HG02610 (cell line): Measurements from ENCODE around the gene PHF13.
"Not testable (repeated sequence)": the region's sequence is repeated elsewhere in the genome, so short reads cannot be mapped to it uniquely, and the experiment has no call there.

Experiments
- ATAC-seq: cut with Tn5 transposase; IDR thresholded peaks from one replicate; pipeline ENCODE4 v1.9.1; 2021; ENCODE audit warnings: mild to moderate bottlenecking, moderate library complexity; ENCODE audit not compliant: unreplicated experiment

Gene PHF13

GRCh38 chr1:6653436-6654290, 40.1 kb downstream of the PHF13 start:
- ATAC-seq: no peak

- no peak for ATAC-seq
Measured at GRCh38 chr1:6657138-6657537, 43.6 kb downstream of the PHF13 start.

GRCh38 chr1:6658359-6659060, 45.0 kb downstream of the PHF13 start:
- ATAC-seq: no peak

- ATAC-seq: no peak
Measured at GRCh38 chr1:6660415-6661049, 47.0 kb downstream of the PHF13 start.

DNA sequence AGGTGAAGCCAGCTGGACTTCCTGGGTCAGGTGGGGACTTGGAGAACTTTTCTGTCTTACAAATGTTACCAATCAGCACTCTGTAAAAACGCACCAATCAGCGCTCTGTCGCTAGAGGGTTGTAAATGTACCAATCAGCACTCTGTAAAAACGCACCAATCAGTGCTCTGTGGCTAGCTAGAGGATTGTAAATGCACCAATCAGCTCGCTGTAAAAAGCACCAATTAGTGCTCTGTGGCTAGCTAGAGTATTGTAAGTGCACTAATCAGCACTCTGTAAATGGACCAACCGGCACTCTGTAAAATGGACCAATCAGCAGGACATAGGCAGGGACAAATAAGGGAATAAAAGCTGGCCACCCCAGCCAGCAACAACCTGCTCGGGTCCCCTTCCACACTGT, 48.9 kb downstream of the PHF13 start:
- not testable (repeated sequence) for ATAC-seq

GRCh38 chr1:6666696-6667095, 53.2 kb downstream of the PHF13 start:
- no peak for ATAC-seq

GRCh38 chr1:6667139-6667538, 53.6 kb downstream of the PHF13 start:
- no peak for ATAC-seq

DNA sequence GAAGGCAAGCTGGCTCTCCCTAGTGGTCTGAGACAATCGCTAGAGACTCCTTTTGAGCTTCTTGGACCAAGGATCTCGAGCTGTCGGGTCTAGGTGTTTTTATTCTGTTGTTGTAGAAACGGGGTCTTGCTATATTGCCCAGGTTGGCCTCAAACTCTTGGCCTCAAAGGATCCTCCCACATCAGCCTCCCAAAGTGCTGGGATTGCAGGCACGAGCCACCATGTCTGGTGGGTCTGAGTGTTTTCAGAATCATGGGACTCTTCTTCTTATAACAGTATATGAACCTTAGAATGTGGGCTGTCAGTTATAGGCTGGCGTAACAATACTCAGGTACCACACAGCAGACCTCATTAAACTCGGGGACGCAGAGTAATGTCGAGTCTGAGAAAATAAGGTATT, 55.0 kb downstream of the PHF13 start:
- ATAC-seq: no peak

DNA sequence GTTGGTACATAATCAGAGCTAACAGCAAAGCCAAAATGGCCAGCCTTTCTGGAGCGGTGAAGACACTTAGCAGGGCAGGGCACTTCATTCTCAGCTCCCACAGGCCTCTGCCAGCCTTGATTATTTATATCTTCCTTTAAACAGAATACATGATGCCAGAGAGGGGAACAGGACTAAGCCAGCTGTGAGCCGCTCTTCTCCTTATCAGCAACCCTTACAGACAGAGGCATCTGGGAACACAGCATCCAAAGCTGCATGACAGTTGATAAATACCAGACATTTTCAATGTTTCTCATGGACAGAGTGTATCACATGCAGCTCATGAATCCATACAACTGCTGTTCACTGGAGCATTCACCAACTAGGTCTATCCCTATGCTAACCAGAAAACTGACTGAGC, 59.0 kb downstream of the PHF13 start:
- no peak for ATAC-seq
